ENCODE results near the gene NECAB3.
"Not testable (repeated sequence)": the region's sequence is repeated elsewhere in the genome, so short reads cannot be mapped to it uniquely, and the experiment has no call there.

NECAB3 gene

DNA sequence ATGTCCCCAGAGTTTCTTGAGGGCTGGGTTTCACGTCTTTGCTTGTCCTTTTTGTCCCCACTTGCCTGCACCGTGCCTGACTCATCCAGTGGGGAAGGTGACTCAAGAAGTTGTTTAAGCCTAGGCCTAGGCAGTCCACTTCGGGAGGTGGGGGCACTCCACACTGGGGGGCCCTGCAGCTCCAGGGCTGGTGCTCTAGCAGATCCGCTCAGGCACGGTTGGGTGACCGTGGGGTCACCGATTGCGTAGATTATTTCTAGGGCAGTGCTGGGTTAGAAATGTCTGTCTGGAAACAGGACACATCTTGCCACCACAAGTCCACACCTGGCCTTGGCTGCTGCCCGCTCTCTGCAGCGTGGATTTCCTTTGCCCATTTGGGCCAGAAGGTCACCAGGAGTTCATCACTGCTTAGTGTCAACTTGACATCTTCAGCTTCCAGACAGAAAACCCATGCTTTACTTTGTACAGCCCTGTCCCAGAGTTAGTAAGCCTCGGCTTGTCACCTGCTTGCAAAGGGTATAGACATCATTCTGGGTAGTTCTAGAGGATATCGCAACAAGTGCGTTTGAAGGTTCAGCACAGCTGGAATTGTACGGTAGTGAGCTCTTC lies 25.7 kb downstream of the NECAB3 start:
- DNase-seq (ENCODE audit: low read depth): no peak

DNA sequence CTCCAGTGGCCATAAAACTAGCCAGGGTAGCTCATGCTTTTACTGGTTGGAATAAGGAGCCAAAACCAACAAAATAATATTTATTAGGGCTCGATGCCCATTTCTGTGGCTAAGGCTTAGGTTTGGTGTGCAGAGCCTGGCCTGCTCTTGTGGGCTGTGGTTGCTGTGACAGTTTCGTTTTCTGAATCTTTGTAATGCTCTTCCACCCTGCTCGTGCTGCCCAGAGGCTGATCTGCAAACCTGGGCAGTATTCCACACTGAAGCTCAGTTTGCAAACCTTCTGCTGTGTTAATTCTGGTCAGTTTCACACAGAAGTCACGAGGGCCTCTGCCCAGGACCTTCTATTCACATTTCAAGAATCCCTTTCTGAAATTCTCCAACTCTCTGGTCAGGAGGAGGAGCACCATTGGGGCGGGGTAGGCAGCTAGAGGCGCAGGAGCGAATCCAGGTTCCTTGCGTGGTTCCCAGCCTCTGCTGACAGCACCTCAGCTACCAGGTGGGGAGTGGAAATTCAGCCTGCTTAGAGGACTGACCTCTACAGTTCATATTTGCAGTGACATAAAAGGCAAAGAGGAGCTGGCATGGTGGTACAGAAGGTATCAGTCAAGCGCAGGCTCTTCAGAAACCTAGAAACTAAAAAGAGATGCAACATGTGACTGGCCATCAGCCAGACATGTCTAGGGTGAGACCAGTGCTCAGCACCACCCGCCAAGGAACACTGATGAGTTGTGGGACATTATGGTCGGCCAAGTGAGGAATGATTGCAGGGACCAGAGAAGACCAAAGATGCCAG lies 26.4 kb downstream of the NECAB3 start:
- no peak for DNase-seq (ENCODE audit: low read depth)

GRCh38 chr20:33646959-33647602 lies 27.1 kb downstream of the NECAB3 start:
- not testable (repeated sequence) for DNase-seq (ENCODE audit: low read depth)

DNA sequence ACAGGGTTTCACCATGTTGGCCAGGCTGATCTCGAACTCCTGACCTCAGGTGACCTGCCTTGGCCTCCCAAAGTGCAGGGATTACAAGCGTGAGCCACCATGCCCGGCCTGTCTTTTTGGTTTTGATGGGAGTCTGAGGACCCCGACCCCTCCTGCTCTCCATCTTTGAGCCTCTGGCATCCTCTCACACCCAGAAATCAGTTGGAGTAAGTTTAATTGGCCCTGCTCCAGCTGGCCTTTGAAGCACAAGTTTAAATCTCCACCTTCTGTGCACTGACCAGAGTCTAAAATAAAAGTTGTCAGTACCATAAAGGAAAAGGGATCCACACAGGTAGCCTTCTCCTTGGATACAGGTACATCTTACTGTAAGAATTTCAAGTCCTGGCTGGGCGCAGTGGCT lies 28.0 kb downstream of the NECAB3 start:
- no peak for DNase-seq (ENCODE audit: low read depth)

DNA sequence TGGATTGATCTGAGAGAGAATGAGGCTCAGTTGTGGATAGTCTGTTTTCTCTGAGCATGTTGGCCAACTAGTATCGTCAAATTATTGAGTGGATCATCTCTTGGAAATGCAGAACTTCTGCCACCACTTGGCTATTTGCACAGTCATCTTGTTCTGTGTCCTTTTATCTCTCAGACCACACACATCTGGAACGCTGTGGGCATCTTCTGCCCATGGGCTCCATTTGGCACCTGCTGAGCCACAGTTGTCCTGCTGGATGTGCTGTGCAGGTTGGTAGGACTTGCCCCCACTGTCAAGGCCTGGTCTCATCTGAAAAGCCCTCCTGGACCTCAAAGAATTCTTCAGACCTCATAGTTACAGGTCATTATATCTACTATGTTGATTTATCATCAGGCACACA lies 28.8 kb downstream of the NECAB3 start:
- DNase-seq (ENCODE audit: low read depth): no peak

- DNase-seq (ENCODE audit: low read depth): no peak
These were observed 29.2 kb downstream of the NECAB3 start for GRCh38 chr20:33645072-33645358.

DNA sequence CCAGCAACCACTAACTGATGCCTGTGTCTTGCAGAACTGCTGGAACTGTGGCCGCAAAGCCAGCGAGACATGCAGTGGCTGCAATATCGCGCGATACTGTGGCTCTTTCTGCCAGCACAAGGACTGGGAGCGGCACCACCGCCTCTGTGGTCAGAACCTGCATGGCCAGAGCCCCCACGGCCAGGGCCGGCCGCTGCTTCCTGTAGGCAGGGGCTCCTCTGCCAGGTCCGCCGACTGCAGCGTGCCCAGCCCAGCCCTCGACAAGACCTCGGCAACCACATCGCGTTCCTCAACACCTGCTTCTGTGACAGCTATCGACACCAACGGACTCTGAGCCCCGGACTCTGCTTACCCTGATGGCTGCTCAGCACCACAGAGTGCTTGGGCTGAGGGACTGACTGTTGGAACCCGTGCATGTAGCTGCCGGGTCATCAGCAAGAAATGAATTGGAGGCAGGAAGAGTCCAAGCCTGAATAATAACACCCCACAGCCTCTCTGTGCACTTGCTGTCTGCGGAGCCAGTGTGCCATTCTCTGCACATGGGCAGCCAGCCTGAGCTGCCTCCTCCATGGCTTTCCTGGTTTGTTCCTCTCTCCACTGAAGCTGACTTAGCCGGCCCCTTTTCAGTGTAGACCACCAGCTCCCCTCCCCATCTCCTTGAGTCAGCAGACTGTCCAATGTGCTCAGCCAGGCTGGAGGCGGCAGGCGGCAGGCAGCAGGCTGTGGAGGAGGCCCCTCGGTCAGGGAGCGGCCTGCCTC lies 29.7 kb downstream of the NECAB3 start:
- DNase-seq (ENCODE audit: low read depth): no peak

GRCh38 chr20:33640287-33640686 lies 33.9 kb downstream of the NECAB3 start:
- no peak for DNase-seq (ENCODE audit: low read depth)

DNA sequence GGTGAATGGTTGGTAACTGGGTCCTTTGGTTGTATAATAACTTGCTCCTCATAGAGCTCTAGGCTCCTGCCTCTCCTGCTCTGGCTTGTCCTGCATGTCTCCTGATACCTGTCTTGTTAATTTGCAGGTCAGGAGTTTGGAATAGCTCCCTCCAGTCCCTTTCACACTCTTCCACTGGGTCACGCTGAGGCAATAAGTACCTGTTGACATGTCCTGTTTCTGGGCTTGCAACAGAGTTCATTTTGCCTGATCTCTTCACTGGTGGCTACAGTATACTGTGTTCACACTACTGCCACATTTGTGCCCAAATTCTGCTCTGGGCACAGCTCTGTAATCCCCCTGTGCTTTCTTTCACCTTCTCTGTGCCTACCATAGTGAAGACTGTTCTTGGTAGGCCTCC lies 37.5 kb downstream of the NECAB3 start:
- DNase-seq (ENCODE audit: low read depth): no peak

- no peak for DNase-seq (ENCODE audit: low read depth)
These were observed 38.9 kb downstream of the NECAB3 start for GRCh38 chr20:33635341-33635740.

GRCh38 chr20:33631910-33632309 lies 42.3 kb downstream of the NECAB3 start:
- DNase-seq (ENCODE audit: low read depth): not testable (repeated sequence)

GRCh38 chr20:33630507-33630906 lies 43.7 kb downstream of the NECAB3 start:
- DNase-seq (ENCODE audit: low read depth): no peak

- DNase-seq (ENCODE audit: low read depth): no peak
These were observed 44.2 kb downstream of the NECAB3 start for GRCh38 chr20:33629979-33630378.

DNA sequence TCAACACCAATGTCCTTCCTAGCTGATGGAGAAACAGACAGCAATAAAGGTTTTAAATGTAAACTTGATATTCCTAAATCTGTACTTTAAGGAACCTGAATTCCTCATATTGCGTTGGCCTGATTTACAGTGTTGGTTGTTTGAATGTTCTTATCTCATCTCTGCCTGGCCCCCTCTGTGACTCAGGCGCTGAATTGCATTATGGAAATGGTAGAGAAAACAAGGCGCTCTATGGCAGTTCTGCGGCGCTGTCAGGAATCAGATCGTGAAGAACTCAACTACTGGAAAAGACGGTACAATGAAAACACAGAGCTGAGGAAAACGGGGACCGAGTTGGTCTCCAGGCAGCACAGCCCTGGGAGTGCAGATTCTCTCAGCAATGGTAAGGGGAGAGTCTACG lies 44.7 kb downstream of the NECAB3 start:
- no peak for DNase-seq (ENCODE audit: low read depth)

DNA sequence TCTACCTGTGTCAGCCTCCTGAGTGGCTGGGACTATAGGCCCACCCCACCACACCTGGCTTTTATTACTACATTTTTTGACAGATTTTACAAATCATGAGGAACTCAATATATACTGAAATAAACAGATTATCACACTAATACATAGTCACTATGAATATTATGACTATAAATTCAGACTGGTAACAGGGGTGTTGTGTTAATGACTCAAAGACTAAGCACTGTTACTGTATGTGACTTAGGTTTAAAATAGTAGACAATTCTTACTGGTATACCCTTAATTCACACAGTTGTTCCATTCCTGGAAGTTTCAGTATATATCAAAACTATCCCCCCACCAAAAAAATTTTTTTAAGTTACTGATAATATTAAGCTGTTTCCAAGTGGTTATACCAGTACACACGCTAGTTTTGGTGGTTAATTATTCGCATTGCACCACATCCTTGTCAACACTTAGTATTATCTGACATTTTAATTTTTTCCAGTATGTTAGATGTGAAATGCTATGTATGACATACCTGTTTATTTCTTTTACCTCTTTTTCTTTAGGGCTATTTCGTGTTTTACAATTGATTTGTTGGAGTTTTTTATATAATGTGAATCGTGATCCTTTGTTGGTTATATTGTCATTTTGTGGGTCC lies 46.5 kb downstream of the NECAB3 start:
- no peak for DNase-seq (ENCODE audit: low read depth)

- DNase-seq (ENCODE audit: low read depth): no peak
These were observed 48.0 kb downstream of the NECAB3 start for GRCh38 chr20:33626190-33626589.

- DNase-seq (ENCODE audit: low read depth): no peak
These were observed 49.8 kb downstream of the NECAB3 start for GRCh38 chr20:33624399-33624798.

DNA sequence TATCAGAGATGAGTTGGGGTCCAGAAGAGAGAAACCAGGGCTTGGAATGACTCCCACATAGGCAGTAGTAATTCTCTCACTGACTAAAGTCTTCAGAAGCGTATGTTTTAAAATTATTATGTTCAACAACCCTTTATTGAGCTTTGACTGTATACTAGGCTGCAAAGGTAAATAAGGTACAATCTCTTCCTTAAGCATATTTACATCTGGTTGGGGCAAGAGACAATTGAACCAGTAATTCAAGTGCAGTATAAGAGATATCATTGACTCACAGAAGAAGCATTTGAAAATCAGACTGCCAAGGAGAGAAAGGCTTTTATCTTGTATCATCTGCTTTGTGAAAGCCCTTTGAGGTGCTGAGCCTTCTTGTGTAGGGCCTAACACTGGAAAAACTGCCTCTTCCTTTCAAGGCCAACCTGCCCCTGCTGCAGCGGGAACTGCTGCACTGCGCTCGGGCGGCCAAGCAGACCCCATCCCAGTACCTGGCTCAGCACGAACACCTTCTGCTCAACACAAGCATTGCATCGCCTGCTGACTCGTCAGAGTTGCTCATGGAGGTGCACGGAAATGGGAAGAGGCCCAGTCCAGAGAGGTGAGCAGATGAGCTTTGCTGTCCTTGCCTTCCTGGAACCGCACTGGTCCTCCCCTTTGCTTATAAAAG lies 51.4 kb downstream of the NECAB3 start:
- no peak for DNase-seq (ENCODE audit: low read depth)

DNA sequence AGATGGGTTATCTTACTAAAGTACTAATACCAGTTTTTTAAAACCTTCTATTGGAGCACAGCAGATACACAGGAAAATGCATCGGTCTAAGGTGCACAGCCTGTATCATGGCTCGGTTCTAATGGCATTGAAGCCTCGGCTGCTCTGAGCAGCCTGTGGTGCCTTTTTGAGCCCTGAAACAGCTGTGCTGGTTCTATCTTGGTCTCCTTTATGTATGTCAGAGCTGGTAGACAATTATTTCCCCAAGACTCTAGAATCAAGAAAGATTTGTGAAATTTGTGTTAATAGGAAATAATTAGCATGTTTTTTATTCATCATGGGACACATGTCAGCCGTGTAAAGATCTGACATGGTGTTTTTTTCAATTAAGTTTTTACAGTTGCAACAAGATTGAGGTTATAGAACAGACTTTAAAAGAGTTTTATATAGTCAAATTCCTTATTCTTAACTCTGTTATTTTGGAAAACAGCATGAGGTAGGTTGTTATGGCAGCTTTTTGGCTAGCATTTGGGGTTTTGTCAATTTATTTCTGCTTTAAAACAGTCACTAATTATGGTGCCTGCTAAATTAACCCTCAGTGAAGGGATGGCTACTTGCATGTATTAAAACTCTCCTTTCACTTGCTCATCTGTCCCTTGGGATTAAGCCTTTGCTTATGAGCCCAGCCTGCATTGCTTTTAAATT lies 52.4 kb downstream of the NECAB3 start:
- no peak for DNase-seq (ENCODE audit: low read depth)

DNA sequence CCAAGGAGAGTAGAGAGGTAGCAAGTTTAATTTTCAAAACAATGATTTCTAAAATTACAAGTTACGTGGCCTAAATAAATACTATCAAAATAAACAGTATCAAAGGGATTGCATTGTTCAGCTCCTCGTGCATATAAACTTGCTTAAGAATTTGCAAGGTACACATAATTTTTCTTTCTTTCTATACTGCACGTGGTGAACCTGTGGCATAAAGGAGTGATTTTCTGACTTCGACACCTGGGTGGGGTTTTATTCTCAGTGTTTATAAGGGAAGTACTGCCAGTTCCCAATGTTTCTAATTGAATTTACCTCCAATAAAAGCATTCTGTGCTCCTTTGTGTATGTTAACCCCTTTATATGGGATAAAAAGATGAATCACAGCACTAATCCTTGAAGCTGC lies 62.2 kb downstream of the NECAB3 start:
- no peak for DNase-seq (ENCODE audit: low read depth)

DNA sequence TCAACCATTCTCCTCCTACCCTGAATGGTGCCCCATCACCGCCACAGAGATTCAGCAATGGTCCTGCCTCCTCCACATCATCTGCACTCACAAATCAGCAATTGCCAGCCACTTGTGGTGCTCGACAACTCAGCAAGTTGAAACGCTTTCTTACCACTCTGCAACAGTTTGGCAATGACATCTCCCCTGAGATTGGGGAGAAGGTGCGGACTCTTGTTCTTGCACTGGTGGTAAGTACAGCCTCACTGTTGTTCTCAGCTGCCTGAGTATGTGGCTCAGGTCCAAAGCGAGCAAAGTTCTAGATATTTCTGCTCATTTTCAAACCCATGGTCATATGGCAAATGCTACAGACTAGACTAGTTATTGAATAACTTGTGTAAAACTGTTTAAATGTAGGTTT lies 63.1 kb downstream of the NECAB3 start:
- DNase-seq (ENCODE audit: low read depth): no peak

Data from stimulated activated CD8-positive, alpha-beta memory T cell treated with anti-CD3 and anti-CD28 coated beads, Interleukin-4, amount 100 ng/mL, for 24 hours (primary cell).